ENCODE results near the gene ZNF70. TPM values are rescaled to one million over a fixed set of nuclear protein-coding genes. Genes with fewer than 3 reads are reported as not detected.
A peak's percentile ranks its signal among the peaks of the same experiment; 100 is the strongest.

ZNF70 gene
- total and polyA plus RNA-seq, 10 of the 15 experiments (the other 5 are each of a cell fraction or from before 2014, with no cell fraction given), result 0.15 to 2.3 (median 0.85) TPM

DNA sequence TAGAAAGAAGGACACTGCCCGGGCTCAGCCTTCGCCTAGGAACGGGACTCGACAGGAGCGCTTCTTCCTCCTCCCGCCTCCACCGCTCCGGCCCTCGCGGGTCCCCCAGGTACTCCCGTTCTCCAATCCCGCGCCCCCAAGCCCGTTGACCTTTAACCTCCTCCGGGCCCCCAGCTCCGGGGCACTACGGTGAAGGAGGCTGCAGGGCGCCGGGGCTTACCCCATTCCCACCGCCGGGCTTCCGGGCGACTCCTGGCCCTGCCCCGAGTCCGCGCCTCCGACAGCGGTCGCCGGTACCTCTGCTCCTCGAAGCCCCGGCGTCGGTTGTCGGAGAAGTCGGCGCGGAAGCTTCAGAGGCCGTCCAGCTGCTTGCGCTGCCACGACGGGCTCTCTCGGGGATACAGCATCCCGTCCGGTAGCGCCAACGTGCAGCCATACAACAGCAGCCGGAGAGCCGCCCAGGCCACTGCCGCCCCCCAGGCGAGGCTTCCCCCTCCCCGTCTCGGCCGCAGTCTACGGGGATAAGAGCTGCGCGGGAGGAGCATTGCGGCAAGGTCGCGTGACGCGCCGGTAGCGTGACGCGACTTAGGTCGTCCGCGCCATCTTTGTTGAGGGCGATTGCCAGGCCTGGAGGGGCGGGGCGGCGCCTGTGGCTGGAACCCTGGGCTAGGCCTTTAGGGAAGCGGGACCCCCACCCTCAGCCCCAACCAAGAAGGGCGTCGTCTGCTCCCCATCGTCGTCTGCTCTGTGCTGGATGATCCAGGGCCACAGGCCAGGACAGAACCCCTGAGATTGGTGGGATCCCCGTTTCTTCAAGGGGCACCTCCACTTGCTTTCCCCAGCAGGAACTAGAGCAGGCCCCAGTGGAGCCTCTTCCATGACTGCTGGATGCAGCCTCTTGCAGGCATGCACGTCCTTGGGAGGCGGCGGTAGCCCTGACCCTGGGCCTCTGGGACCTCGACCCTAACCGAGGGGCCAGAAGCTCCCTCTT, 33.8 kb downstream of the ZNF70 start (continued):
- TF ChIP-seq, protein P1, sequence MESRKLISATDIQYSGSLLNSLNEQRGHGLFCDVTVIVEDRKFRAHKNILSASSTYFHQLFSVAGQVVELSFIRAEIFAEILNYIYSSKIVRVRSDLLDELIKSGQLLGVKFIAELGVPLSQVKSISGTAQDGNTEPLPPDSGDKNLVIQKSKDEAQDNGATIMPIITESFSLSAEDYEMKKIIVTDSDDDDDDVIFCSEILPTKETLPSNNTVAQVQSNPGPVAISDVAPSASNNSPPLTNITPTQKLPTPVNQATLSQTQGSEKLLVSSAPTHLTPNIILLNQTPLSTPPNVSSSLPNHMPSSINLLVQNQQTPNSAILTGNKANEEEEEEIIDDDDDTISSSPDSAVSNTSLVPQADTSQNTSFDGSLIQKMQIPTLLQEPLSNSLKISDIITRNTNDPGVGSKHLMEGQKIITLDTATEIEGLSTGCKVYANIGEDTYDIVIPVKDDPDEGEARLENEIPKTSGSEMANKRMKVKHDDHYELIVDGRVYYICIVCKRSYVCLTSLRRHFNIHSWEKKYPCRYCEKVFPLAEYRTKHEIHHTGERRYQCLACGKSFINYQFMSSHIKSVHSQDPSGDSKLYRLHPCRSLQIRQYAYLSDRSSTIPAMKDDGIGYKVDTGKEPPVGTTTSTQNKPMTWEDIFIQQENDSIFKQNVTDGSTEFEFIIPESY (IDR thresholded peaks at IDR 0.05), result no peak
- TF ChIP-seq ZNF24 (IDR thresholded peaks at IDR 0.05) (0 out of 2 replicates have a peak, but pooled peaks have one; percentile 13), RB1 (IDR thresholded peaks at IDR 0.05; ENCODE audit: borderline replicate concordance) (peak; percentile 95), MEF2A (IDR thresholded peaks at IDR 0.05; ENCODE audit: insufficient read depth, low read depth, low read length) (0 out of 2 replicates have a peak, but pooled peaks have one; percentile 28), SRF (IDR thresholded peaks at IDR 0.05; ENCODE audit: low read depth in 2 of 2, low read length in 2 of 2) (peak in 1 of 2 experiments; percentile 31; a peak in 1 of 4 replicates)
- TF ChIP-seq, protein P2, sequence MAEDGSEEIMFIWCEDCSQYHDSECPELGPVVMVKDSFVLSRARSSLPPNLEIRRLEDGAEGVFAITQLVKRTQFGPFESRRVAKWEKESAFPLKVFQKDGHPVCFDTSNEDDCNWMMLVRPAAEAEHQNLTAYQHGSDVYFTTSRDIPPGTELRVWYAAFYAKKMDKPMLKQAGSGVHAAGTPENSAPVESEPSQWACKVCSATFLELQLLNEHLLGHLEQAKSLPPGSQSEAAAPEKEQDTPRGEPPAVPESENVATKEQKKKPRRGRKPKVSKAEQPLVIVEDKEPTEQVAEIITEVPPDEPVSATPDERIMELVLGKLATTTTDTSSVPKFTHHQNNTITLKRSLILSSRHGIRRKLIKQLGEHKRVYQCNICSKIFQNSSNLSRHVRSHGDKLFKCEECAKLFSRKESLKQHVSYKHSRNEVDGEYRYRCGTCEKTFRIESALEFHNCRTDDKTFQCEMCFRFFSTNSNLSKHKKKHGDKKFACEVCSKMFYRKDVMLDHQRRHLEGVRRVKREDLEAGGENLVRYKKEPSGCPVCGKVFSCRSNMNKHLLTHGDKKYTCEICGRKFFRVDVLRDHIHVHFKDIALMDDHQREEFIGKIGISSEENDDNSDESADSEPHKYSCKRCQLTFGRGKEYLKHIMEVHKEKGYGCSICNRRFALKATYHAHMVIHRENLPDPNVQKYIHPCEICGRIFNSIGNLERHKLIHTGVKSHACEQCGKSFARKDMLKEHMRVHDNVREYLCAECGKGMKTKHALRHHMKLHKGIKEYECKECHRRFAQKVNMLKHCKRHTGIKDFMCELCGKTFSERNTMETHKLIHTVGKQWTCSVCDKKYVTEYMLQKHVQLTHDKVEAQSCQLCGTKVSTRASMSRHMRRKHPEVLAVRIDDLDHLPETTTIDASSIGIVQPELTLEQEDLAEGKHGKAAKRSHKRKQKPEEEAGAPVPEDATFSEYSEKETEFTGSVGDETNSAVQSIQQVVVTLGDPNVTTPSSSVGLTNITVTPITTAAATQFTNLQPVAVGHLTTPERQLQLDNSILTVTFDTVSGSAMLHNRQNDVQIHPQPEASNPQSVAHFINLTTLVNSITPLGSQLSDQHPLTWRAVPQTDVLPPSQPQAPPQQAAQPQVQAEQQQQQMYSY (CRISPR knock-in tag; IDR thresholded peaks at IDR 0.05), result no peak
- TF ChIP-seq, protein P3, sequence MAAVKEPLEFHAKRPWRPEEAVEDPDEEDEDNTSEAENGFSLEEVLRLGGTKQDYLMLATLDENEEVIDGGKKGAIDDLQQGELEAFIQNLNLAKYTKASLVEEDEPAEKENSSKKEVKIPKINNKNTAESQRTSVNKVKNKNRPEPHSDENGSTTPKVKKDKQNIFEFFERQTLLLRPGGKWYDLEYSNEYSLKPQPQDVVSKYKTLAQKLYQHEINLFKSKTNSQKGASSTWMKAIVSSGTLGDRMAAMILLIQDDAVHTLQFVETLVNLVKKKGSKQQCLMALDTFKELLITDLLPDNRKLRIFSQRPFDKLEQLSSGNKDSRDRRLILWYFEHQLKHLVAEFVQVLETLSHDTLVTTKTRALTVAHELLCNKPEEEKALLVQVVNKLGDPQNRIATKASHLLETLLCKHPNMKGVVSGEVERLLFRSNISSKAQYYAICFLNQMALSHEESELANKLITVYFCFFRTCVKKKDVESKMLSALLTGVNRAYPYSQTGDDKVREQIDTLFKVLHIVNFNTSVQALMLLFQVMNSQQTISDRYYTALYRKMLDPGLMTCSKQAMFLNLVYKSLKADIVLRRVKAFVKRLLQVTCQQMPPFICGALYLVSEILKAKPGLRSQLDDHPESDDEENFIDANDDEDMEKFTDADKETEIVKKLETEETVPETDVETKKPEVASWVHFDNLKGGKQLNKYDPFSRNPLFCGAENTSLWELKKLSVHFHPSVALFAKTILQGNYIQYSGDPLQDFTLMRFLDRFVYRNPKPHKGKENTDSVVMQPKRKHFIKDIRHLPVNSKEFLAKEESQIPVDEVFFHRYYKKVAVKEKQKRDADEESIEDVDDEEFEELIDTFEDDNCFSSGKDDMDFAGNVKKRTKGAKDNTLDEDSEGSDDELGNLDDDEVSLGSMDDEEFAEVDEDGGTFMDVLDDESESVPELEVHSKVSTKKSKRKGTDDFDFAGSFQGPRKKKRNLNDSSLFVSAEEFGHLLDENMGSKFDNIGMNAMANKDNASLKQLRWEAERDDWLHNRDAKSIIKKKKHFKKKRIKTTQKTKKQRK (IDR thresholded peaks at IDR 0.05; ENCODE audit: low read depth, low read length), result no peak
